B cell (primary cell): ENCODE data around the gene FERMT3.
"Not testable (repeated sequence)": the region's sequence is repeated elsewhere in the genome, so short reads cannot be mapped to it uniquely, and the experiment has no call there.

ENCODE experiments used
- EZH2 ChIP-seq: IDR thresholded peaks from 2 replicates; pipeline ENCODE4 v1.6.1; 2012; ENCODE audit warnings: borderline replicate concordance, low read depth, mild to moderate bottlenecking, moderate library complexity, low read length; ENCODE audit not compliant: insufficient read depth, poor library complexity, severe bottlenecking
- TF ChIP-seq, protein P1 (sequence below): fragments of 200-600 bp; IDR thresholded peaks from one replicate; pipeline ENCODE4 v1.8.0; 2022; ENCODE audit warnings: antibody characterized with exemption, mild to moderate bottlenecking

DNA sequence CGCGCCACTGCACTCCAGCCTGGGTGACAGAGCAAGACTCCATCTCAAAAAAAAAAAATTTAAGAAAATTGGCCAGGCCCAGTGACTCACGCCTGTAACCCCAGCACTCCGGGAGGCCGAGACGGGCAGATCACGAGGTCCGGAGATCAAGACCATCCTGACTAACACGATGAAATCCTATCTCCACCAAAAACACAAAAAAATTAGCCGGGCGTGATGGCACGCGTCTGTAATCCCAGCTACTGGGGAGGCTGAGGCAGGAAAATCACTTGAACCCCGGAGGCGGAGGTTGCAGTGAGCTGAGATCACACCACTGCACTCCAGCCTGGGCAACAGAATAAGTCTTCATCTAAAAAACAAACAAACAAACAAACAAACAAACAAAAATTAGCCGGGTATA, 43.8 kb upstream of the FERMT3 start:
- TF ChIP-seq, protein P1, sequence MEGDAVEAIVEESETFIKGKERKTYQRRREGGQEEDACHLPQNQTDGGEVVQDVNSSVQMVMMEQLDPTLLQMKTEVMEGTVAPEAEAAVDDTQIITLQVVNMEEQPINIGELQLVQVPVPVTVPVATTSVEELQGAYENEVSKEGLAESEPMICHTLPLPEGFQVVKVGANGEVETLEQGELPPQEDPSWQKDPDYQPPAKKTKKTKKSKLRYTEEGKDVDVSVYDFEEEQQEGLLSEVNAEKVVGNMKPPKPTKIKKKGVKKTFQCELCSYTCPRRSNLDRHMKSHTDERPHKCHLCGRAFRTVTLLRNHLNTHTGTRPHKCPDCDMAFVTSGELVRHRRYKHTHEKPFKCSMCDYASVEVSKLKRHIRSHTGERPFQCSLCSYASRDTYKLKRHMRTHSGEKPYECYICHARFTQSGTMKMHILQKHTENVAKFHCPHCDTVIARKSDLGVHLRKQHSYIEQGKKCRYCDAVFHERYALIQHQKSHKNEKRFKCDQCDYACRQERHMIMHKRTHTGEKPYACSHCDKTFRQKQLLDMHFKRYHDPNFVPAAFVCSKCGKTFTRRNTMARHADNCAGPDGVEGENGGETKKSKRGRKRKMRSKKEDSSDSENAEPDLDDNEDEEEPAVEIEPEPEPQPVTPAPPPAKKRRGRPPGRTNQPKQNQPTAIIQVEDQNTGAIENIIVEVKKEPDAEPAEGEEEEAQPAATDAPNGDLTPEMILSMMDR = not testable (repeated sequence)
- not testable (repeated sequence) for TF ChIP-seq EZH2
